Measurements from ENCODE around the gene TTLL8. TPM values are rescaled to one million over a fixed set of nuclear protein-coding genes. Genes with fewer than 3 reads are reported as not detected.

Gene TTLL8
- total and polyA plus RNA-seq, 5 donors, result not detected

DNA sequence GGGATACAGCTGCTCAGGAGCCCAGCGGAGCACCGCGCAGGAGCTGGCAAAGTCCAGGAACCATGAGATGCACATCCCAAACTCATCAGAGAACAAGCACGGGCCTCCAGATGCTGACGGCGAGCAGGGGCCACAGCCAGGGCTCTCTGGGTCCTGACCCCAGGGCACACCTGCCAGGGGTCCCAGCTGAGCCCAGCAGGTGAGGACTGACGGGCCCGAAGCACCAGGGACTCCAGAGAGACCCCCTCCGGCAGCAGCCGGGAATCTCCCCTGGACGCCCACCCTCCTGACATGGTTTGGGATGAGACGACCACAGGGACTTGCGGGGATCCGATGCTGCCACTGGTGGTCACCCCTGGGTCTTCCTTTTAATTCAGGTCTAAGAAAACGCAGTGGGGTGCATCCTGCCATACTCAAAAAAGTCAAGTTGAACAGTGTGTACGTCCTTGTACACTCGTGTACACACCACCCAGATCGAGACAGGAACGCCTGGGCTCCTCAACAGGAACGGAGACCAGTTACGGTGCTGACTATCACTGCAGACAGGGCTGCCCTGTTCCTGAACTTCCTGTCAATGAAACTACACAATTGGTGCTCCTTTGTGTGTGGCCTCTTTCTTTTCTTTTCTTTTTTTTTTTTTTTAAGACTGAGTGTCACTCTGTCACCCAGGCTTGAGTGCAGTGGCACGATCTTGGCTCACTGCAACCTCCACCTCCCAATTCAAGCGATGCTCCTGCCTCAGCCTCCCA lies 21.9 kb downstream of the TTLL8 start:
- Histone ChIP-seq H3K9me3 (ENCODE audit: control insufficient read depth, low read length) (no peaks in the 10 kb centered on the region), H3K4me1 (ENCODE audit: control insufficient read depth, insufficient read depth, low read length) (no peaks in the 10 kb centered on the region), H3K27ac (ENCODE audit: low read length) (no peak overlapping the region), H3K4me3 (ENCODE audit: low read length) (no peak overlapping the region), H3K27me3 (ENCODE audit: control insufficient read depth, insufficient read depth) (no peaks in the 10 kb centered on the region)
- 79% methylated on average over 23 of the region's 23 CpGs for WGBS
- ATAC-seq, result no peak
- no peak for DNase-seq
- intact Hi-C loops (cut with DNase I), result no loop called here

DNA sequence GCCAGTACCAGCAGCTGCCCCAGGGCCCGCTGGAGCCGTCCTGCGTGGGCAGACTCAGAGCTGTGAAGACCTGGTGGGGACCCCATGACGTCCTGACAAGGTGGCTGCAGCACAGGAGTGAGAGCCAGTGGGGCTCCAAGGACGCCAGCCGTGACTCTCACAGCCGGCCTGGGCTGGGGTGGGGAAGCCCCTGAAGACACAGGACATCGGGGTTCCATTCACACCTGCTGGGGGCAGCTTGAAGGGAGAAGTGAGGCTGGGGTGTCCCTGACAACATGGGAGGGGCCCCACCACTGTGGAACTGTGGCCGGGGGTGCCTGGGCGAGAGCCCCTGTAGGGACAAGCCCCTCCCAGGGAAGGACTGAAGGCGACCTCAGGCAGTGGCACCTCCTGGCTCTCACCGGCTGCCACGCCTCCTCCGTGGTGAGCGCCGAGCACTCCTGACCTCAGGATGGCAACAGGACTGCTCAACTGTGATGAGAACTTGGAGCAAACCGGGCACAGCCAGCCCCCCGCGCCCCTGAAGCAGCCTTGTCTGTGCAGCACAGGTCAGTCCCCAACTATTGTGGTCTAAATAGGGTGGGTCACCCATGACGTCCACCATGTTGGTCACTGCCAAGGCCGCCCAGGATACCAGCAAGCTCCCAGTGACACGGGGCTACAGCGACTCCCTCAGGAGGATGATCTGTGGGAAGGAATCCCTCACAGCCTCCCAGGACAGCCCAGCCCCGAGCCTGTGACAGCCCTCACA lies 22.8 kb downstream of the TTLL8 start:
- DNase-seq (no peak), ATAC-seq (no peak)
- intact Hi-C loops (cut with DNase I), result no loop called here
- Histone ChIP-seq H3K9me3 (ENCODE audit: control insufficient read depth, low read length) (no peaks in the 10 kb centered on the region), H3K27ac (ENCODE audit: low read length) (no peak overlapping the region), H3K4me3 (ENCODE audit: low read length) (no peak overlapping the region), H3K4me1 (ENCODE audit: control insufficient read depth, insufficient read depth, low read length) (no peaks in the 10 kb centered on the region), H3K27me3 (ENCODE audit: control insufficient read depth, insufficient read depth) (no peaks in the 10 kb centered on the region)
- 73% methylated on average over 24 of the region's 24 CpGs for WGBS

DNA sequence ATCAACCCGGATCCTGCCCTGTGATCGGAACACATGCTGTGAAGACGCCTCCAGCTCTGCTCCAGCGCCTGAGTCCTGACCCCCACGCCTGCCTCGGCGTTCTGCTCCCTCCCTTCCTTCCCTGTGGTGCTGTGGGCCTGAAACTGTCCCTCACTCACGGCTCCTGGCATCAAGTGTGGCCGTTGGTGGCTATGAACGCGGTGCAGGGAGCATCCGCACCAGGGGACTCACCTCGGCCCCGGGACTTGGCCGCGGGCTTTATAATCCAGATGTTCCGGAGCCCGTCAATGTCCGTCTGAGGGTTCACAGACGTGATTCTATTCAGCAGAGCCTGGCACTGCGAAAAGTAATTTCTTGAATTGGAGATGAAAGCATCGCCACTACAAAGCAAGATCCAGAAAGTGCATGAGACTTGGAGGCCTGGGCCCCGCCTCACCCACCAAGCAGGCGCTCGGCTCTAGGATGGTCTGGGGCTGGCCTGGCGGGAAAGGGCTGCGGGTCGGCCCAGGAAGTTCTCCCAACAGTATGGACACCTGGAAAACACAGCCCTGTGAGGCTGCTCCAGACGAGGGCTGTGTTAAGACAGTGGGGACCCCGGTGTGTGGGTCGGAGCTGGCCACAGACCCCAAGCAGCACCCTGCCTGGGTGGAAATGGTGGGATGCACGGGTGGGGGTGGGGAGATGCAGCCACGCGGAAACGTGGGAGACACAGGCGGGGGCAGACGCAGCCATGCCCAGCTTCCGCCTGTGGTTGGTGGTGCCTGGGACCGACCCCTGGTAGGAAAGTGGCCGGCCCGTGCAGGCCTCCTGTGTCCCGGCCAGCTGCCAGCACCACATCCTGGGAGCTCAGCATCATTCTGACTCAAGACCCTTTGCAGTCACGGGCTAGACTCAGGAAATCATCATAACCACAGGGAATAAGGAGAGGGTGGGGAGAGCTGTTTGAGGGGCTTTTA lies 23.7 kb downstream of the TTLL8 start:
- H3K9me3 ChIP-seq (ENCODE audit: control insufficient read depth, low read length), result no peaks in the 10 kb centered on the region
- intact Hi-C loops (cut with DNase I), result loop anchor here in 1 of 4 donors (5.0 kb wide), 1 partner anchor 107 kb away; no protein-coding TSS in a partner anchor
- 69% methylated on average over 43 of the region's 43 CpGs for WGBS
- no peak overlapping the region for H3K4me3 ChIP-seq (ENCODE audit: low read length)
- H3K27me3 ChIP-seq (ENCODE audit: control insufficient read depth, insufficient read depth), result no peaks in the 10 kb centered on the region
- no peak for DNase-seq
- no peak overlapping the region for H3K27ac ChIP-seq (ENCODE audit: low read length)
- no peaks in the 10 kb centered on the region for H3K4me1 ChIP-seq (ENCODE audit: control insufficient read depth, insufficient read depth, low read length)
- ATAC-seq, result no peak

DNA sequence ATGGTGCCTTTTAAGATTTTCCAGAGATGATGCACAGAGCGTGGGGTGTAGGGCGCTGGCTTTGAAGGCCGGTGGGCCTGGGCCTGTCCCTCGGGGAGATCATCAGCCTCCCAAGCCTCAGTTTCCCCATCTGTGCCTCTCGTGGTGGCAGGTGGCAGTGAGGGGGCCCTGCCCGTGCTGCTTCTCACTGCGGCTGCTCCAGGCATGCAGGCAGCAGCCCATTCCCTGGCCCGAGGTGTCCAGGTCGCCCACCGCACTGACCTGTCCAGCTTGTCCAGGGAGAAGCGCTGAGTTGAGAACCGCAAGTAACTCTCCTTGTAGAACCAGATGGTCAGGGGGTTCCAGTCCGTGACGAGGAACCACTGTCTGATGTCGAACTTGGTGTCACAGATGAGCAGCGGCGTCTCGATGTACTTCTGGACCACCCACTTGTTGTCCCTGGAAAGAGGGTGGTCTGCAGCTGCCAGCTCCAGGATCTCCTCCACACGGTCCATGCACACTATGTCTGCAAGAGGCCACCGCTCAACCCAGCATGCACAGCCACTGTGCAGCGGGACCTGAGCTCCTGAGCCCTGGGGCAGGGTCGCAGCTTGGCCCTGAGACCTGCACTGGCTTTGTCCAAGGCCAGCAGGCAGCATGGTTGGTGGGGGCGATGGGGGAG lies 25.0 kb downstream of the TTLL8 start:
- no peak for DNase-seq
- Histone ChIP-seq H3K27ac (ENCODE audit: low read length) (no peak overlapping the region), H3K4me3 (ENCODE audit: low read length) (no peak overlapping the region), H3K9me3 (ENCODE audit: control insufficient read depth, low read length) (no peaks in the 10 kb centered on the region), H3K4me1 (ENCODE audit: control insufficient read depth, insufficient read depth, low read length) (no peaks in the 10 kb centered on the region), H3K27me3 (ENCODE audit: control insufficient read depth, insufficient read depth) (no peaks in the 10 kb centered on the region)
- no peak for ATAC-seq
- intact Hi-C loops (cut with DNase I), result loop anchor here in 1 of 4 donors (5.0 kb wide), 1 partner anchor 106 kb away; no protein-coding TSS in a partner anchor
- 86% methylated on average over 23 of the region's 23 CpGs for WGBS

DNA sequence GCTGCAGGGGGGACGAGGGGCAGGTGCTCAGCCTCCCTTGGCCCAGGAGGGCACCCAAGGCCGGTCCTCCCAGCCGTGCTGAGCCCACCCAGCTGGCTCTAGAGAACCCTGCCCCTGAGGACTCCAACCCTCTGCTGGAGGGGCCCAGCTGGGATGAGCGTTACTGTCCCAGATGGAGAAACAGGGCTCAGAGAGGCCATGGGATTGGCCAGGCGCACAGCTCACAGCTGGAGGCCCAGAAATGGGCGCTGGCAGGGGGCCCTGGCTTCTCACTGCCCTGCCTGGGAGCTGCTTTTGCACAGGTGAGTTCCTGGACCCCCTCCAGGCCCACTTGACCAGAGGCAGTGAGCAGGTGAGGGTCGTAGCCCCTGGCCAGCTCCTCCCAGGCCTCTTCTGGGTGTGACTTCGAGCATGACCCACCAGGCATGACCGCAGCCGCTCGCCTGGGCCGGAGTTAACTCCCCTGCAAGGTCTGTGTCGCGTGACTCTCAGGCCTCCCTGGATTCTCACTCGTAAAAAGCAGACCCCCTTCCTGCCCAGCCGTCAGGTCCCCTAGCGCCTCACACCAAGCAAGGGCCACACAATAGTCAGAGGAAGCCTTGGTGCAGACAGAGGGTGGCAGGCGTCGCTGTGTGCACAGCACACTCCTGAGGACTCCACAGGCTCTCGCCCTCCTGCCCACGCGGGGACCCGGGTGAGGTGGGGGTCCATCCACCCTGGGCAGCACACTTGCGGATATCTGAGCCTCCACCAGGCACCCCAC lies 25.8 kb downstream of the TTLL8 start:
- 83% methylated on average over 24 of the region's 24 CpGs for WGBS
- H3K27ac ChIP-seq (ENCODE audit: low read length), result no peak overlapping the region
- H3K27me3 ChIP-seq (ENCODE audit: control insufficient read depth, insufficient read depth), result no peaks in the 10 kb centered on the region
- no peaks in the 10 kb centered on the region for H3K9me3 ChIP-seq (ENCODE audit: control insufficient read depth, low read length)
- H3K4me1 ChIP-seq (ENCODE audit: control insufficient read depth, insufficient read depth, low read length), result no peaks in the 10 kb centered on the region
- H3K4me3 ChIP-seq (ENCODE audit: low read length), result no peak overlapping the region
- ATAC-seq, result no peak
- DNase-seq, result no peak
- intact Hi-C loops (cut with DNase I), result loop anchor here in 1 of 4 donors (5.0 kb wide), 1 partner anchor 105 kb away; no protein-coding TSS in a partner anchor

DNA sequence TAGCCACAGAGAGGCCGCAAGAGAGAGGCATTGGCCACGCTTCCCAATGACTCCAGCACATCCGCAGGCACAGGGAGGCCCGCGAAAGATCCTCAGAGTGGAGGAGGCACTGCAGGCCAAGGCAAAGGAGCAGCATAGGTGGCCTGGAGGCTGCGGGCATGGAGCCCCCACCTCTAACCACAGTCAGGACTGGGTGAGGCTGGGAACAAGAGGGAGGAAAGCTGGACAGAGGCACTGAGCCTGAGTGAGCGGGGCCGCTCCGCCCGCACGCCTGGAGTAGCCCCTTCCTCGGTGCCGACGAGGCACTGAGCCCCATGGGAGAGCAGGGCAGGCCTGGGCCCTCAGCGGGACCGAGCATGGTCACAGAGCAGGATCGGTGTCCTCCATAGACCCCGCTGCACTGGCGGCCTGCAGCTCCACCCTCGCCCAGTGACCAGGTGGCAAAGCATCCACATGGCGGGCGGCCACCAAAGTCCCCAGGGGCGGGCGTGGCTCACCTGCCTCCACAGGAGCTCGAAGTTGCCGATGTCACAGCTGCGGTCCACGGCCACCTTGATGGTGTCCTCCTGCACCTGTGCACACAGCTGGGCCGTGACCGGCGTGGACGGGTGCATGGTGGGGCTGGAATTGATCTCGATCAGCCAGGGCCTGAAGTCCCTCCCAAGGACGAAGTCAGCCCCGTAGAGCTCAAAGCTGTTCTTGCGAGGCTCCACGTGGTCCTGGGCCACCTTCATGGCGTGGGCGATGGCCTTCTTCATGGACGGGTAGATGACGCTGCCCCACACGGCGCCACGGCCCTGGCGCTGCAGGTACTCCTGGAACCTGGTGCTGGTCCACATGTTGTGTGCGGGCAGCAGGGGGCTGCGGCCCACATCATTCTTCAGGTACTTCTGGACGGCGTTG lies 26.7 kb downstream of the TTLL8 start:
- Histone ChIP-seq H3K27me3 (ENCODE audit: control insufficient read depth, insufficient read depth) (no peaks in the 10 kb centered on the region), H3K9me3 (ENCODE audit: control insufficient read depth, low read length) (no peaks in the 10 kb centered on the region), H3K4me1 (ENCODE audit: control insufficient read depth, insufficient read depth, low read length) (no peaks in the 10 kb centered on the region), H3K27ac (ENCODE audit: low read length) (no peak overlapping the region), H3K4me3 (ENCODE audit: low read length) (no peak overlapping the region)
- intact Hi-C loops (cut with DNase I), result loop anchor here in 3 of 4 donors (2.0 to 5.0 kb wide), 3 partner anchors 101 to 104 kb away; no protein-coding TSS in a partner anchor
- peak in 1 of 3 donors; percentile 58 for DNase-seq
- ATAC-seq, result no peak
- WGBS, result 87% methylated on average over 49 of the region's 49 CpGs

DNA sequence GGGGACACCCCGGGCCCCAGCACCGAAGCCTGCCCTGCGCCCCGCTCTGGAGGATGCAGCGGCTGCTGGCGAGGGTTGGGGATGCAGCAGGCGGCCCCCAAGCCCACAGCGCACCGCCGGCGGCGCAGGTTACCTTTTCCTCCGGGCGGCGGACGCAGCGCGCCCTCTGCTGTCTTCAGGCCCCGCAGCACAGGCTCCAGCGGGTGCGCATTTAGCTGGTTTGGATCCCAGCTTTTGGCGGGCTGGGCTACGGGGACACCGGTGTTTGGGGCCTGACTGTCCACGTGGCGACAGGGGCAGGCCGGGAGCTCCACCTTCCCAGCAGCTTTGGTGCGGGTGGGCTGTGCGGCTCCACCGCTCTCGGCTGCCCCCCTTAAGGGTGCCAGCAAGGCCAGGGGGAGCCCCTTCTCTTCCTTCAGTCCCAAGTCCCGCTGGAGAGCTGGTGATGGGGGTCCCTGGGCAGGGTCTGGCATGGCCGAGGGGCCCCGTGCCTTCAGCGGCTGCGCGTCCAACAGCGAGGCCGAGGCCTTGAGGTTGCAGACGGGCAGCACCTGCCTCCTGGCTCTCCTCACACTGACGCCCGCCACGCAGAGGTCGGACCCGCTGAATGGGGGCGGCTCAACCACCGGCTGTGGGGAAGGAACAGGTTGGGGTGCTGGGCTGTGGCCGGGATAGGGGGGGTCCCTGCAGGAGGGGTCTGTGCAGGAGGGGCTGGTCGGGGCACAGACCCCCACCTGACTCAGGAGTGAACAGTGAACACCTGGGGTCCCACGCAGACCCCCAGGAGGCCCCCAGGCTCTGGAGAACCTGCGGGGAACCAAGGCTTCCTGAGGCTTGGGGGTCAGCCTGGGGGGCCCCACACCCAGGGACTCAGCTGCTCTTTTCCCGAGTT lies 27.6 kb downstream of the TTLL8 start:
- no peak overlapping the region for H3K4me3 ChIP-seq (ENCODE audit: low read length)

DNA sequence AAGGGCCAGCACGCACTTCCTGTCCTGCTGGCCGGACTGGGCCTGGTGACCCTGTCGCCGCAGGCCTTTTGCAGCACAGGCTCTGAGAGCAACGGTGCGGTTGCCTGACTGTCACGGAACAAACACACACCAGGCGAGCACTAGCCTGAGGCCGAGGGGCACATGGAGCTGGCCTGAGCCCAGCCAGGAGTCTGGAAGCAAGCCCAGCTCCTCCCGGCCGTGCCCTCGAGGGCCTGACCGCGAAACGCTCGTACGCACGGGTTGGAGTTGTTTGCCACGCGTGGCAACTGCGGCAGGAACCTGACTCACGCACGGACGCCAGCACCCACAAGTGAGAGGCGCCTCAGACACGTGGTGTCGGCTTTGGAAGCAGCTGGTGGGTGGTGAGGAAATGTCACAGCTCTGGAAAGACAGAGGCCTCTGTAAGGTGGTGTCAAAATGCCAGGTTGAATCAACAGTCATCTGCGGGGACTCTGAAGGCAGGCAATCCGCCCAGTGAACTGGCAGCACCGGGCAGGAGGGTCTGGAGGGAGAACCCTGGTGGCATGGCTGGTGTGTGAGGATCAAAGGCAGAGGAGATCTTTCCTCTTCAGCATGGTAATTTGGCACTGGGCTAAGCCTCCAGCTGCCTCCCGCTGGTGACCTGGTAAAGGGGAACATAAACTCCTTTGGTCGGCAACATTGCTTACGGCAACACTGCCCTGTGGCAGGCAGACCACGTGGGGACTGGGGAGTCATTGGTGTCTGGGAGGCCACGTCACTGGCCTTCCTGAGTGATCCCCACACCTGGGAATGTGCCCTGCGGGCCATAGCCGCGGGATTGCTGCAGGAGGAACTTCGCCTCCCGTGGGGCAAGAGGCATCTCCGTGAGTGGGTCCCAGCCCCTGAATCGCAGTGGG lies 30.2 kb downstream of the TTLL8 start:
- Histone ChIP-seq H3K4me1 (ENCODE audit: control insufficient read depth, insufficient read depth, low read length) (no peaks in the 10 kb centered on the region), H3K9me3 (ENCODE audit: control insufficient read depth, low read length) (no peaks in the 10 kb centered on the region), H3K4me3 (ENCODE audit: low read length) (no peak overlapping the region), H3K27ac (ENCODE audit: low read length) (no peak overlapping the region), H3K27me3 (ENCODE audit: control insufficient read depth, insufficient read depth) (no peaks in the 10 kb centered on the region)
- intact Hi-C loops (cut with DNase I), result no loop called here
- no peak for DNase-seq
- no peak for ATAC-seq
- 75% methylated on average over 42 of the region's 42 CpGs for WGBS

More for the DNA sequence above, 27.6 kb downstream of the TTLL8 start:
- Histone ChIP-seq H3K27me3 (ENCODE audit: control insufficient read depth, insufficient read depth) (no peaks in the 10 kb centered on the region), H3K4me1 (ENCODE audit: control insufficient read depth, insufficient read depth, low read length) (no peaks in the 10 kb centered on the region), H3K9me3 (ENCODE audit: control insufficient read depth, low read length) (no peaks in the 10 kb centered on the region), H3K27ac (ENCODE audit: low read length) (no peak overlapping the region)
- peak; percentile 85 to 87 for ATAC-seq
- WGBS, result 22% methylated on average over 52 of the region's 52 CpGs
- DNase-seq, result peak; percentile 74 to 89 (median 88)
- intact Hi-C loops (cut with DNase I), result loop anchor here (1.0 to 5.0 kb wide), 4 partner anchors 100 to 103 kb away; no protein-coding TSS in a partner anchor

Data from right cardiac atrium (tissue), 5 donors.